GM18507 (cell line): Measurements from ENCODE around the gene PHC2.

Source experiments
- DNase-seq: peaks from one replicate; pipeline ENCODE4 v3.0.0; 2011; ENCODE audit warnings: low read depth; ENCODE audit not compliant: insufficient read length; ENCODE audit errors: extremely low spot score
- FAIRE-seq: peaks from 2 replicates; lab custom pipeline; 2011; peaks lifted over from hg19 to GRCh38; lab: Jason Lieb, UNC

The PHC2 gene

DNA sequence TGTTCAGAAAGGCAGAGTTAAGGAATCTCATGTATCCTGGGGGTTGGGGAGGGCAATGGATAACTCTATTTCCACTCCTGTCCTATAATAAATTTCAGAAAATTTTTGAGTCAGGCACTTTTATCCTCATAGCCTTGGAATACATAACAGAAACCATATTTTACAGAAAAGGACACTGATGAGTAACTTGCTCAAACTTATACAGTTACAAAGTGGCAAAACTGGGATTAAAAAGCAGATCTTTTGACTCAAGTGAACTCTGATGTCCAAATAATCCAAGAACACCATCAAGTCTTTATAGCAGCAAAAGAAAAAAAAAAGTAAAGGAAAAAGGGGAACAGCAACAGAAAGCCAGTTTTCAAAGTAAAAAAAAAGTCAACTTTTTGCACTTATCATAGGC lies 36.9 kb downstream of the PHC2 start:
- DNase-seq (no peak), FAIRE-seq (no peak)

DNA sequence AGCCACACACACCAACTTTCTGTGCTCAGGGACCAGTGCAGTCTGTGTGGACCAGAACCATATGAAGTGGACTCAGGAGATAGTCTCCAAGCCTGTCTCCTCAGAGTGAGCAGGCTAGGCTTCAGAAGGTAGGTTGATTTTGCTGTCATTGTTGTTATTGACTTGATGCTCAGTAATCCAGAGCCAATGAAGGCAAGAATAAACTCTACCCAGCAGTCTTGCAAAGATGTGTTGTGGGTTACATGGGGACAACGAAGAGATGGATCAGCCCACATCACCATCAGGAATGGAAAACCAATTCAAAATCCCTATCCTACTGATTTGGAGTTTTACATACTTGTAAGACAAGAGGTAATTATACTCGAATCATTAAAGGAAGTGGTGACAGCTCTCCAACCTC lies 37.4 kb downstream of the PHC2 start:
- DNase-seq, result no peak
- no peak for FAIRE-seq

DNA sequence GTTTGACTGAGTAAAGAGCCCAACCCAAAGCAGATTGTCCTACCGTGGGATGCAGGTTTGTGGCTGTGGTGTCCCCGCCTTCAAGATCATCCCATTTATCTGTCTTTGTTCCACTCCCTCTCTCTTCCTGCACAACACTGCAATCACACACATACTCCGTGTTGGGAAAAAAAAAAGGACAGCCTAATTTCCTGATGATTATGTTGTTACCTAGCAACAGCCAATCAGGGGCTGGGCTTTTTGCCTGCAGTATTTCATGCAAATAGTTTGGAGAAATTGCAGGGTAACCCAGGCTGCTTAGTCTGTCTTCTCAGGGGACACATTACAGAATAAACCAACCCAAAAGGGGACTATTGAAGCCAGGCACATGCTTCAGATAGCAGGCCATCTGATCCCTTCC lies 38.3 kb downstream of the PHC2 start:
- DNase-seq, result no peak
- FAIRE-seq, result no peak

DNA sequence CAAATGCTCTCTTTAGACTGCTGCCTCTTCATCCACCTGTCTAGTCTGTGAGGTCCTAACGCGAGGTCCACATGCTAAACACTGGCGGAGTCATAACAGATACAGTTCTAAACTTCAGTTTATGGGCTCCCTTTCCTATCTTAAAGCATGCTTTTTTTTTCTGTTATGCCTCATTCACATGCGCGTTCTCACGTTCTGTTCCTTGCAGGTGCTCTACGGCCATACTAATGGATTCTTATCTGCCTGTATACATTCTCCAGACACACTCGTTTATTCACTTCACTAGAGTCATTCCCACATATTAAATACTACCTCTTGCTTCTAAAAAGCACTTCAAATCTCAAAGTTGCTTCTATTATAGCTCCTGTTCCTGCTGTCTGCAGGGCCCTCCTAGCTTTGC lies 38.7 kb downstream of the PHC2 start:
- no peak for FAIRE-seq
- no peak for DNase-seq

DNA sequence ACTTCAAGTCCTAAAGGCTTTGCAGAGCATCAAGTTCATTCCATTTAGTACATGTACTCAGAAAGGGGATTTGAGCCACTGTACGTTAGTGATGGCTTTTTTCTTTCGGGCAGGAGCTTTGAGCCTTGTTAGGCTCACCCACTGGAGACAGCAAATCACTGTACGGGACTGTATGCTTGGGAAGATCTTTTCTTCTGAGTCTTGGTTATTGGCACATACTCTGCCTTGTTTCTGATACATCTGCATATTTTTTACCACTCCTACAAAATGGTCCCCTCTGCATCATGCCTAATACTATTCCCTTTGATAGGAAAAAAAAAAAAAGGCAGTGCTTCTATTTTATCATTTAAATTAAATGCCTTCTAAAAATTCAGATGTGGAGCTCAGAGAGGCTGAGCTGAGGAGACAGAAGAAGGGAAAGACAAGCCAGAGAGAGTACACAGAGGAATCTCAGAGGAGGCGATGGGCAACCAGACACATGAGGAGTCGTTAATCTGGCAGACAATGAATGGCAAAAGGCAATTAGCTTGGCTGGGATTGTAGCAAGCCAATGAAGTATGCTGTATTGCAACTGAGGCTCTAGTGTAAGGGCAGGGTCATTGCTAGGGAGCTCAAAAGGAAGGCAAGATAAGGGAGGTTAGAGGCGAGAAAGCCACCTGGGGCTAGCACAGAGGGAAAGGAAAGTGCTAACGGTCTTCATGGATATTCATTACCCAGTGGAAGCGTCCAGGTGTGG lies 39.4 kb downstream of the PHC2 start:
- DNase-seq (no peak), FAIRE-seq (no peak)

DNA sequence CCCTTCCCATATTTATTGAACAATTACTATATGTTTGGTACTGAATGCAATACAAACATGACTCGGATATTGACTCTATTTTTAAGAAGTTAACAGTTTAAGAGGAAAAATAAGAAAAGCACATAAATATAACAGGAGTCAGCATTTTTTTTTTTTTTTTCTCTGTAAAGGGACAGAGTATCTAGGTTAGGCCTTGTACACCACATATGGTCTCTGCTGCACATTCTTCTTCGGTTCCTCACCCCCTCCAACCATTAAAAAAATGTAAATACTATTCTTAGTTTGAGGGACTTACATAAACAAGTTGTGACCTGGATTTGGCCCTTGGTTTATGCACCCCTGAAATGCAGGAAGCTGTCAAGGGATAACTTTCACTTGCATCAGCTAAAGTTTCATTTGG lies 40.4 kb downstream of the PHC2 start:
- no peak for FAIRE-seq
- no peak for DNase-seq

DNA sequence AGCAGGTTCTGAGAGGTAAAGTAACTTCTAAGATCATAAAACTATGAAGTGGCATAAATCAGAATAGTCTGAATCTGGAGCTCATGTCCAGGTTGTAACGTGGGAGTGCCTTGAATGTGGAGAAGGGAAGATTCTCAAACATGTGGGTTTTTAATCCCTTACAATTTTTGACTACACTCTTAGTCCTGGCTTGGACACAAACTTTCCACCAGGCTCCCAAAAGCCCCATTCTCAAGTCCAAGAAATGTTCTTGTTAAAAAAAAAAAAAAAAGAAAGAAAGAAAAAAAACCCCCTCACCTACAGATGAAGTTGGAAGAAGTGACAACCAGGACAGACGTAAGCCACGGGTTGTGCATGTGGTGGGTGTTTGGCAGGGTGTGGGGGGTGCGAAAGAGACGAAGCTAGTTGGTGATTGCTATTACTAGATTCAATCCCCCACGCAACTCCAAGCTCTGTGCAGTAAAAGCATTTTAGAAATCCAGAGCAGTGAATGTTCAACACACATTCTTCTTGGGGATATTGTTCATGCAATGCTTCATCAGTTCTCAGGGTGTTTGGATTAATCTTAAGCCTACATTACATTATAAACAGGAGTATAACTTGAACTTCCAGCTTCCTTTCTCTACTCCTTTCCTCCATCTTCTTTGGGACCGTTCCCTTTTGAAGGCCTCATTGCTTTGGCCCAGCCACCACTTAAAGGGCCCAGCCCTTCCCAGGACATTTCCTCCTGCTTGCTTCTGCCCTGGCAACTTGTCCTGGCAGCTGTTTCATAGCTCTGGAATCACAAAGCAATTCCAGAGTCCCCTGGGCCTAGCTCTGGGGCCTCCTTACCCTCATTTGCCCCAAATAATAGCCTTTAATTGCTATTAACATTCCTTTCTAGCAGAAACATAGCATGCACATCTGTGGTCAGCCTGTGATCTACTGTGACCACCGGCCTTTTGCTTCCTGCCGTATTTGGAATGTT lies 41.8 kb downstream of the PHC2 start:
- no peak for DNase-seq
- FAIRE-seq, result no peak

DNA sequence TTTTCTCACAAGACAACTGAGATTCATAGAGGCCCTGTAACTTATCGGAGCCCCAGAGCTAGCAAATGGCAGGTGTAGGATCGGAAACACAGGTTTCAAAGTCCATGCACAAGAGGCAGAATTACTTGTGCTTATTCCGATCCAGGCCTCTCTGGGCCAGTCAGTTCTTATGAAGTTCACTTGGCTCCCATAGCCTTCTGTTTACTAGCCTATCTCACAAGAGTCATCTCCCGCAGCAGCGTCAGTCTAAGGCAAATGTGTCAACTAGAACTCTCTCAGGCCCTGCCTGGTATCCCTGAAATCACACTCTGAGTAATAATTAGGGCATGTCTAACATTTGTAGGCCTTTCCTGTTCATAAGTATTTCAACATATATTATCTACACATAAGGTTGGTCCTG lies 43.3 kb downstream of the PHC2 start:
- FAIRE-seq, result no peak
- DNase-seq, result no peak

DNA sequence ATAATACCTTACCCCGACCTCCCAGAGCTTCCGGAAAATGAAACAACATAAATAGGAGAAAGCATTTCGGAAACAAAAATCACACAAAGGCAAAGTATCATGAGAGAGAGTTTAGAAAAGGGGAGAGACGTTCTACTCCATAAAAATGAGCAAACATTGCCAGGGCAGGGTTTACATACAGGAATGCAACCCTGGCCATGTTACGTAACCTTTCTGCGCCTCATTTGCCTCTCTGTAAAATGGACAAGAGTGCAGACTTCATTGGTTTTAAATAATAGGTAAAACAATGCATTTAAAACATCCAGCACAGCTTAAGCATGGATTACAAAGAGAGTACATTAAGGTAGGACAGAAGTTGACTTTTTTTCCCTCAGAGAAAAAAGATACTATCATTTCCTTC lies 45.6 kb downstream of the PHC2 start:
- no peak for DNase-seq
- no peak for FAIRE-seq

DNA sequence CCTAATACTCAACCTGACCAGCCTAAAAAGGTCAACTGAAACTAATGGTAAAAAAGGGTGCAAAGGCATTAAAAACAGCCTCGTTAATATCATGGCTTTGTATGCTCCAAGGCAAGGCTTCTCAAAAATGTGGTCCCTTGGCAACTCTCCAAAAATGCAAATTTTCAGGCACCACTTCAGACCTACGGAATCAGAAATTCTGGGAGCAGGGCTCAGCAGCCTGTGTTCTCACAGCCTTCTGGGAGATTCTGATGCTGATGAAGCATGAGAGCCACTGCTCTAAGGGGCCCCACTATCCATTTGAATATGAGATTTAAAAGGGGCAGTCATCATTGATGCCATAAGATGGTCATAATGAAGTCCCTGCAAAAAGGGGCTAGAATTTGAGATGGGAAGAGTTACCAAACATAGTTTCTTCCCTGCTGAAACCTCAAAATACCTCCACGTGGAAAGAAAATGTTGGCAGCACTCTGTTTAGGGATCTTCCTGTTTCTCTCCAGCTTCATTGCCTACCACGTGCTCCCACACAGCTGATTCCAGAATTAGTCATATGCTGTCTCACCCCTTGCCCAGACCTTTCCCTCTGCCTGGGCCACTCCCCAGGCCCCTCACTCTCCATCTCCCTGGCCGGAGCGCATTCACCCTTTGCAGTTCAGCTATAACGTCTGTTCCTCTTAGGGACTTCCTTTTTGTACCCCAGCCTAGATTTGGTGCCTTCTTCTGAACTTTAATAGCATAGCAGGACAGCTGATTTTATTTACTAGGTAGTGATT lies 46.7 kb downstream of the PHC2 start:
- no peak for FAIRE-seq
- no peak for DNase-seq

DNA sequence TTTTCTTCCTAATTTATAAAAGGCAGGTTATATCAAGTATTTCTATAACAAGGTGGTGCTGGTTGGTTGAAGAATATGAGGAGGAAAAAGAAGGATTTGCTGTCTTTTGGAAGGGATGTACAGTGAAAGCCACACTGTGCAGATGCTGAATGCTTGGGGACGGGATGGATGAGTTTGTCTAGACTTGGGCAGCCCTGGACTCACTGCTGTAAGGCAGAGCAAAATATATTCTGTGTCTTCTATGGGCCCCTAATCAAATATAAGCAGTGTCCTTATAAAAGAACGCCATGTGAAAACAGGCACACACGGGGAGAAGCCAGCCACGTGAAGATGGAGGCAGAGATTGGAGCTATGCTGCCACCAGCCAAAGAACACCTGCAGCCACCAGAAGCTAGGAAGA lies 47.4 kb downstream of the PHC2 start:
- FAIRE-seq (no peak), DNase-seq (no peak)

DNA sequence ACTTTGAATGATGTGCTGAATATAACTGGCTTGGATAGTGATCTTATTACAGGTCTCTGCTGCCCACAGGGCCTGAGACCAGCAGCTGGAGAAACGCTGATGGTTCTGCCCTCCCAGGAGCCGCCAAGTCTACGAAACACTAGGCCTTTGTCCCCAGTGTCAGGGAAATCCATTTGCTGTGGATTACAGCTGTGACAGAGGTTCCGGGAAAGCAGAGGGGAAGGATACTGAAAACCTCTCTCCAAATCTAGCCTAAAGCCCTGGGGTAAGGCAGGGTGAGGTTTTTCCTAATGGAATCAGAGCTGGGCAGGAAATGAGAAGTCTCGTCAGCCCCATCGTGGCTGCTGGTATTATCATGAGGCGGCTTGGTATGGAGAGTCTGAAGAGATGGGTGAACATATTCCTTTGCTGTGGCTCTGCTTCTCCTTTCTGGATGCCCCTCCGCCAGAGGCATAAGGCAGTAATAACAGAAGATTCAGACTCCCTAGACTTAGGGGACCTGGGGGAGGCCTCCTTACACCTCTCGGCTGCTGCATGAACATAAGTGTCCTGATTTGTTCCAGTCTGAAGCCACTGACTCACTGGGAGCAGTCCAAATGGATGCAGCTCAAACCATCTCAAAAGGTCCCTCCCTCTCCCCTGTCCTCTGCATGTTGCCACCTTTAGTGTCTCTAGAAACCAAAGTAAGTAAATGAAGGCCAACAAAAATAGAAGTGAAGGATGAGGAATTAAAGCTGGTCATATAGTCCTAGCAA lies 48.1 kb downstream of the PHC2 start:
- DNase-seq, result no peak

DNA sequence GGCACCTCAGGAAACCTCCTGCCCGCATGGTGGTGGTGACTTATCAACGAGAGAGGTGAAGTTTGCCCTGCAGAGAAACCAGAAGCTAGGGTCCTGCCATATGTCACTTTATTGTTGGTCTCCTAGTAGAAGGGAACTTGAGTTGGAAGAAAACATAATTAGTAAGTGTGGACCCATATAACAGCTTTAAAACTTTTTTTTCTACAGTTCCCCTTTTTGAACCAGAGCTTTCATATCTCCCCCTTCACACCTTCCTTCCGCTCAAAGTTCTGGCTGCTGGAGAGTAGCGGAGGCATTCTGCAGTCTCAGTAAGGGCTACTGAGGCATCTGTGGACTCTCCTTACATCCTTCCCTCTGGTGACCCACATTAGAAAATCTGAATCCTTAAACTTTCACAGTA lies 48.9 kb downstream of the PHC2 start:
- DNase-seq, result no peak
- FAIRE-seq, result peak; percentile 63

More for the DNA sequence above, 48.1 kb downstream of the PHC2 start:
- FAIRE-seq, result no peak

DNA sequence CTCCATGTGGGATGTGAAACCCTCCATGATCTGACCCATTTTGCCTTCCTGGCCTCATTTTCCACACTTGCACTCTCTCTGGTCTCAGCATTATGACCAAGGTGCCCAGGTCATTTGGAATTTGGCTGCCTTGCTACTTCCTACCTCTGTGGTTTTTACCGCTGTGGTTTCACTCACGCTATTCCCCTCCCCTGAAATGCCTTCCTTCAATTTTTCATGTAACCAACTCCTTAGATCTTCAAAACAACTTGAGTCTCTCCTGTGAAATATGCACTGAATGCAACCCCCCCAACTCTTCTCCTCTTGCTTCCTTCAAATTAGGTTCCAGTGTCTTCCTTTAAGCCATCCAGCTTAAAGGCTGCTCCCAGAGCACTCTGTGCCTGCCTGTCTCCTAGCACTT lies 50.1 kb downstream of the PHC2 start:
- DNase-seq (no peak), FAIRE-seq (no peak)

DNA sequence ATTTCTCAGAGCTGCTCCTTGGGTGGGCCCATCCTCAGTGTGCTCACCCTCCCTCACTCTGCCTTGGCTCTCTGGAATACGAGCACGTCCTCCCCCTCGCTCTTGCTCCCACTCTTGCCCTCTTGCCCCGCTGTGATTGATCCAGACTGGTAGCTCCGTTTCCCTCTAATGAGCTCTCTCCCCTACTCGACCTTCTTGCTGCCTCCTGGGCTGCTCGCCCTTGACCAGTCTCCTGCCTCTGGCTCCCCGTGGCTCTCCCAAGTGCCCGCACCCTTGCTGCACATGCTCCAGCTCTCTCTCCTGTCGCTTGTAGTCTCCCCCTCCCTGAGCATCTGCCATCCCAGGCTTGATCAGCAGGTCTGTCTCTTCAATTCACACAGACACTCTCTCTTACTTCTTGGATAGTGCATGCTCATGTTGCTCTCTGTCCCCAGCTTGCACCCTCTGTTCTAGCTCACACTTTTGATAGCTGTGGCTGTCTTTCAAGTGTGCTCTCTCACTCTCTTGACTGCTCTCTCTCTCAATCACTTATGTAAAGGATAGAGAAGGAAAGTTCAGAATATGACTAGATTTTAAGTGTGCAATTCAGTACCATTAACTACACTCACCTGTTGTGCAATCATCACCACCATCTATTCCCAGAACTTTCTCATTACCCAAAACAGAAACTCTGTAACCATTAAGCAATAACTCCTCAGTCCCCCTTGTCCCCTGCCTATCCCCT lies 51.1 kb downstream of the PHC2 start:
- FAIRE-seq, result no peak
- DNase-seq, result no peak

DNA sequence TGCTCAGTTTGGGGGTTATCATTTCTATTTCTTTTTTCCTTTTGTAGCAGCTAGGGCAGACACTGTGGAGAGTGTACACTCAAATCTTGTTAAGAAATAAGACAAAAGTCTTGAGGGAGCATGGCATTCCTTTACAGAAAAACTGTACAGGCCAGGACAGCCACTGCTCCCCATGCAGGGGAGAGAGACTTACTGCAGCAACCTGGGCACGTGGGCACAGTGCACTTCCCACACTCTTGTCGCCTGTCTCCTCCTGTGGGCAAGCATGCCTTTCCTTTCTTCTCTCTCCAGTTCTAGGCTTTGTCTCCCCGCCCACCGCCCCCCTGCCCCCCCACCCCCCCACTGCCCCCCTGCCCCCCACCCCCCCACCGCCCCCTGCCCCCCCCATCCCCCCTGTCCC lies 51.9 kb downstream of the PHC2 start:
- DNase-seq (no peak), FAIRE-seq (no peak)

DNA sequence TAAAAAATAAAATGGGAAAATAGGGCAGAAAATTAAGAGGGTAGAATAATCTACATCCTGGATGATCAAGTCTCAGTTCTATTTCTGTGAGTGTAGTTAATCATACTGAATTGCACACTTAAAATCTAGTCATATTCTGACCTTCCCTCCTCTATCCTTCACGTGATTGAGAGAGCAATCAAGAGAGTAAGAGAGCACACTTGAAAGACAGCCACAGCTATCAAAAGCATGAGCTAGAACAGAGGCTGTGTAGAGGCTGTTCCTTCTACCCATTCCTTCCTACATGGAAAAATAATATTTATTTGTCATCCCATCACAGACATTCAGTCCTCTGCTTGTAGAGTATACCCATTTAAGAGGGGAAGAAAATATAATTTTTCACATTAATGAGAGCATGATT lies 52.4 kb downstream of the PHC2 start:
- no peak for DNase-seq
- no peak for FAIRE-seq

DNA sequence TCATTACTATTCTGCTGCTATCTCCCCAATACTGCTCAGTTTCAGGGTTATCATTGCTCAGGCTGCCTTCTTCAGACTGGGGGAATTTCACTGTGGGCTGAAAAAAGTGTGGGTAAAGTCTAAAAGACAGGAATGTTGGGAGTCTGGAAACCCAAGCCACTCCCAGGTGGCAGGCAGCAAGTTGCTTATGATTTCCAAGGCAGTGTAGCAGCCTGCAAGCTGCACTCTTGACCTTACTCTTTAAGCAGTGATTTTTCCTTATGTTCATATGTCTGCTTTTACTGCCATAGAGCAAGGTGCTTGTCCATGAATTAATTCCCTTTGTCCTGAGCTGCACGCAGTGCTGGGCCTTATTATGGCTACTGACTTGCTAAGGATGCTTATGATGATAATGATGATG lies 53.1 kb downstream of the PHC2 start:
- FAIRE-seq (no peak), DNase-seq (no peak)

DNA sequence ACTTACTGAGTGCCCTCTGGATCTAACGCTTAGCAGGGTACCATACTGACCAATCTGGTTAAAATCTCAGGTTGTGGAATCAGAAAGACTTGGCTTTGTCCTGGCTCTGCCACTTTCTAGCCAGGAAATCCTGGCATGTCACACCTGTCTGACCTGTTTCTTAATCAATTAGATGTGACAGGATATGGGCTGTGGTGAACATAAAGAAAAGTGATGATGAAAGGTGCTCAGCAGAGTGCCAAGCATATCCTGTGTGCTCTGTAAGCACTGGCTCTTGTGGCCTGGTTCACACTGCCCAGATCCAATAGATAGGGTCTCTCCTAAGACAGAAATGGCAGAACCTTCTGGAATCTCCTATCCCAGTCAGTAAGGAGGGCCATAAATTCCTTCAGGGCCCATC lies 53.9 kb downstream of the PHC2 start:
- FAIRE-seq (no peak), DNase-seq (no peak)
